ENCODE measurements around the gene FGD2. TPM values are rescaled to one million over a fixed set of nuclear protein-coding genes. Genes with fewer than 3 reads are reported as not detected.
A peak's percentile ranks its signal among the peaks of the same experiment; 100 is the strongest.

FGD2 gene
- total and polyA plus RNA-seq, 9 of the 15 experiments (the other 6 are each of a cell fraction or from before 2014, with no cell fraction given): 0.09 TPM; not detected in 8

DNA sequence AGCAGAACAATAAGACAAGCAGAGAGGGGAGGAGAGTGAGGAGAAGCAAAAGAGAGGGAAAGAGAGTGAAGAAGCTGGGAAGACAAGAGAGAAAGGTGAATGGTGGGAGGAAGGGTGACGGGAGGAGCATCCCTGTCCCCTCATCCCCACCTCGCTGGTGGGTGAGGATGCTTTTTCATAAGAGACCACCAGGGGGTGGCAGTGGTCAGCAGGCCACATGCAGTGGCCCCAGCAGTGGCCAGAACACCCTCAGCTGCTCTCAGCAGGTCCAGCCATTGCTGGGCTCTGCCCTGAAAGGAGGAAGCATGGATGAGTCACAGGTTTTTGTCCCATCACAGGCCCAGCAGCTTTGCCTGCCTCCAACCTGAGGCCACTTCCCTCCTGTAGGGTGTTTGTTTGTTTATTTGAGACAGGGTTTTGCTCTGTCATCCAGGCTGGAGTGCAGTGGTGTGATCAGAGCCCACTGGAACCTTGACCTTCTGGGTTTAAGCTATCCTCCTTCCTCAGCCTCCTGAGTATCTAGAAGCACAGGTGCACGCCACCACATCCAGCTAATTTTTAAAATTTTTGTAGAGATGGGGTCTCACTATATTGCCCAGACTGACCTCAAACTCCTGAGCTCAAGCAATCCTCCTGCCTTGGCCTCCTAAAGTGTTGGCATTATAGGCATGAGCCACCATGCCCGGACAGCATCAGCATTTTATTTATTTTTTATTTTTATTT is 24.0 kb downstream of the FGD2 start (continued):
- no peak for TF ChIP-seq PURB (CRISPR knock-in tag; IDR thresholded peaks at IDR 0.05; ENCODE audit: low read depth)
- no peak for TF ChIP-seq MEF2D (tag; conservative IDR thresholded peaks at IDR 0.05; ENCODE audit: low read depth)
- peak; percentile 50 for TF ChIP-seq ARHGAP35 (IDR thresholded peaks at IDR 0.05; ENCODE audit: partially characterized antibody)
- peak; percentile 86 for TF ChIP-seq SOX6 (IDR thresholded peaks at IDR 0.05)
- peak; percentile 97 for TF ChIP-seq ZNF263 (CRISPR knock-in tag; IDR thresholded peaks at IDR 0.05; ENCODE audit: borderline replicate concordance)
- TF ChIP-seq, protein P1, sequence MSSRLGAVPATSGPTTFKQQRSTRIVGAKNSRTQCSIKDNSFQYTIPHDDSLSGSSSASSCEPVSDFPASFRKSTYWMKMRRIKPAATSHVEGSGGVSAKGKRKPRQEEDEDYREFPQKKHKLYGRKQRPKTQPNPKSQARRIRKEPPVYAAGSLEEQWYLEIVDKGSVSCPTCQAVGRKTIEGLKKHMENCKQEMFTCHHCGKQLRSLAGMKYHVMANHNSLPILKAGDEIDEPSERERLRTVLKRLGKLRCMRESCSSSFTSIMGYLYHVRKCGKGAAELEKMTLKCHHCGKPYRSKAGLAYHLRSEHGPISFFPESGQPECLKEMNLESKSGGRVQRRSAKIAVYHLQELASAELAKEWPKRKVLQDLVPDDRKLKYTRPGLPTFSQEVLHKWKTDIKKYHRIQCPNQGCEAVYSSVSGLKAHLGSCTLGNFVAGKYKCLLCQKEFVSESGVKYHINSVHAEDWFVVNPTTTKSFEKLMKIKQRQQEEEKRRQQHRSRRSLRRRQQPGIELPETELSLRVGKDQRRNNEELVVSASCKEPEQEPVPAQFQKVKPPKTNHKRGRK (tag; IDR thresholded peaks at IDR 0.05): no peak
- TF ChIP-seq MECOM (CRISPR knock-in tag; IDR thresholded peaks at IDR 0.05): no peak
- TF ChIP-seq, protein P2, sequence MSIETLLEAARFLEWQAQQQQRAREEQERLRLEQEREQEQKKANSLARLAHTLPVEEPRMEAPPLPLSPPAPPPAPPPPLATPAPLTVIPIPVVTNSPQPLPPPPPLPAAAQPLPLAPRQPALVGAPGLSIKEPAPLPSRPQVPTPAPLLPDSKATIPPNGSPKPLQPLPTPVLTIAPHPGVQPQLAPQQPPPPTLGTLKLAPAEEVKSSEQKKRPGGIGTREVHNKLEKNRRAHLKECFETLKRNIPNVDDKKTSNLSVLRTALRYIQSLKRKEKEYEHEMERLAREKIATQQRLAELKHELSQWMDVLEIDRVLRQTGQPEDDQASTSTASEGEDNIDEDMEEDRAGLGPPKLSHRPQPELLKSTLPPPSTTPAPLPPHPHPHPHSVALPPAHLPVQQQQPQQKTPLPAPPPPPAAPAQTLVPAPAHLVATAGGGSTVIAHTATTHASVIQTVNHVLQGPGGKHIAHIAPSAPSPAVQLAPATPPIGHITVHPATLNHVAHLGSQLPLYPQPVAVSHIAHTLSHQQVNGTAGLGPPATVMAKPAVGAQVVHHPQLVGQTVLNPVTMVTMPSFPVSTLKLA (conservative IDR thresholded peaks at IDR 0.05): peak; percentile 76 to 88
- no peak for TF ChIP-seq HMG20B (CRISPR knock-in tag; IDR thresholded peaks at IDR 0.05)
- TF ChIP-seq ZNF12 (CRISPR knock-in tag; IDR thresholded peaks at IDR 0.05): 0 out of 2 replicates have a peak, but pooled peaks have one; percentile 85
- no peak for TF ChIP-seq RBM15 (IDR thresholded peaks at IDR 0.05; ENCODE audit: insufficient read depth, low read length)
- TF ChIP-seq, protein P3, sequence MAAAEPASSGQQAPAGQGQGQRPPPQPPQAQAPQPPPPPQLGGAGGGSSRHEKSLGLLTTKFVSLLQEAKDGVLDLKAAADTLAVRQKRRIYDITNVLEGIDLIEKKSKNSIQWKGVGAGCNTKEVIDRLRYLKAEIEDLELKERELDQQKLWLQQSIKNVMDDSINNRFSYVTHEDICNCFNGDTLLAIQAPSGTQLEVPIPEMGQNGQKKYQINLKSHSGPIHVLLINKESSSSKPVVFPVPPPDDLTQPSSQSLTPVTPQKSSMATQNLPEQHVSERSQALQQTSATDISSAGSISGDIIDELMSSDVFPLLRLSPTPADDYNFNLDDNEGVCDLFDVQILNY (CRISPR knock-in tag; IDR thresholded peaks at IDR 0.05): no peak
- 0 out of 2 replicates have a peak, but pooled peaks have one; percentile 42 for TF ChIP-seq EHMT2 (IDR thresholded peaks at IDR 0.05)
- TF ChIP-seq, protein P4, sequence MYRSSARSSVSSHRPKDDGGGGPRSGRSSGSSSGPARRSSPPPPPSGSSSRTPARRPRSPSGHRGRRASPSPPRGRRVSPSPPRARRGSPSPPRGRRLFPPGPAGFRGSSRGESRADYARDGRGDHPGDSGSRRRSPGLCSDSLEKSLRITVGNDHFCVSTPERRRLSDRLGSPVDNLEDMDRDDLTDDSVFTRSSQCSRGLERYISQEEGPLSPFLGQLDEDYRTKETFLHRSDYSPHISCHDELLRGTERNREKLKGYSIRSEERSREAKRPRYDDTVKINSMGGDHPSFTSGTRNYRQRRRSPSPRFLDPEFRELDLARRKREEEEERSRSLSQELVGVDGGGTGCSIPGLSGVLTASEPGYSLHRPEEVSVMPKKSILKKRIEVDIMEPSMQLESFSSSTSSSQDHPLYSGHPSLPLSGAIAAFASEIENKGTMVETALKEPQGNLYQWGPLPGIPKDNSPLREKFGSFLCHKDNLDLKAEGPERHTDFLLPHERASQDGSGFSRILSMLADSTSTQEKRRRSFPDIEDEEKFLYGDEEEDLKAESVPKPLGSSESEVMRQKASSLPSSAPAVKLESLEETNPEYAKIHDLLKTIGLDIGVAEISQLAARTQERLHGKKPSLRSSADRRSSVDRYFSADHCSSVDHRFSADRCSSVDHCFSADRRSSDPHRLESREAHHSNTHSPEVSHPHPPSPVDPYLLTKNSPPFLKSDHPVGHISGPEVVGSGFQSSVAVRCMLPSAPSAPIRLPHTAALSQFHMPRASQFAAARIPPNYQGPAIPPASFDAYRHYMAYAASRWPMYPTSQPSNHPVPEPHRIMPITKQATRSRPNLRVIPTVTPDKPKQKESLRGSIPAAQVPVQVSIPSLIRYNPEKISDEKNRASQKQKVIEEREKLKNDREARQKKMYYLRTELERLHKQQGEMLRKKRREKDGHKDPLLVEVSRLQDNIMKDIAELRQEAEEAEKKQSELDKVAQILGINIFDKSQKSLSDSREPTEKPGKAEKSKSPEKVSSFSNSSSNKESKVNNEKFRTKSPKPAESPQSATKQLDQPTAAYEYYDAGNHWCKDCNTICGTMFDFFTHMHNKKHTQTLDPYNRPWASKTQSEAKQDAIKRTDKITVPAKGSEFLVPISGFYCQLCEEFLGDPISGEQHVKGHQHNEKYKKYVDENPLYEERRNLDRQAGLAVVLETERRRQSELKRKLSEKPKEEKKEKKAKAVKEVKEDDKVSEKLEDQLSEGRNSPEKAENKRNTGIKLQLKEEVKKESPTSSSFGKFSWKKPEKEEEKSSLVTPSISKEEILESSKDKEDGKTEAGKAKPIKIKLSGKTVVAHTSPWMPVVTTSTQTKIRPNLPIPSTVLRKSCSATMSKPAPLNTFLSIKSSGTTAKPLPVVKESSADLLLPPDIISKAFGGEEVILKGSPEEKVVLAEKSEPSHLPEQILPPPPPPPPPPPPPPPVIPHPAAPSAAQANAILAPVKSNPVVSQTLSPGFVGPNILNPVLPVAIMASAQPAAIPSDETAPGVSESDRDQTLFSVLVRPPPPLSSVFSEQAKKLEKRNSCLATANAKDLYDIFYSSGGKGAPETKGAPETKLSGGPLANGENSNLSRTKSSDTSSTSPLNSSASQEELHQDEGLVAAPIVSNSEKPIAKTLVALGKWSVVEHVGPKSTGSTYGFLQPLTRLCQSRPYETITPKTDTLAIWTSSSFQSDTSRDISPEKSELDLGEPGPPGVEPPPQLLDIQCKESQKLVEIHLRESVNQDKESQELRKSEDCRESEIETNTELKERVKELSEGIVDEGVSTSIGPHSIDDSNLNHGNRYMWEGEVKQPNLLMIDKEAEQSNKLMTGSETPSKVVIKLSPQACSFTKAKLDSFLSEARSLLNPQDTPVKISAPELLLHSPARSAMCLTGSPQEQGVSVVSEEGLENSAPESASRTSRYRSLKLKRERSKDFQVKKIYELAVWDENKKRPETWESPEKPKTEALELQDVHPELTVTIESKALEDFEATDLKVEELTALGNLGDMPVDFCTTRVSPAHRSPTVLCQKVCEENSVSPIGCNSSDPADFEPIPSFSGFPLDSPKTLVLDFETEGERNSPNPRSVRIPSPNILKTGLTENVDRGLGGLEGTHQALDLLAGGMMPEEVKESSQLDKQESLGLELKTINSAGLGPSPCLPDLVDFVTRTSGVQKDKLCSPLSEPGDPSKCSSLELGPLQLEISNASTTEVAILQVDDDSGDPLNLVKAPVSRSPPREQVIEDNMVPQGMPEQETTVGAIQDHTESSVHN (IDR thresholded peaks at IDR 0.05; ENCODE audit: borderline replicate concordance in 1 of 2, low read depth in 1 of 2): no peak
- TF ChIP-seq ZNF444 (CRISPR knock-in tag; IDR thresholded peaks at IDR 0.05): no peak
- TF ChIP-seq ZNF121 (CRISPR knock-in tag; conservative IDR thresholded peaks at IDR 0.05): peak; percentile 97
